HEK293 (cell line): ENCODE results near the gene RANGAP1.
A peak's percentile ranks its signal among the peaks of the same experiment; 100 is the strongest.

ENCODE experiments used
- CTCF ChIA-PET: fragments of 350-600 bp; formaldehyde crosslinking; extraction: SDS; loops from one replicate; lab custom pipeline; 2021; ENCODE audit warnings: antibody characterized with exemption; lab: Yijun Ruan, JAX
- POLR2A ChIA-PET: fragments of 300-600 bp; formaldehyde crosslinking; extraction: SDS; loops from one replicate; lab custom pipeline; 2020; ENCODE audit warnings: antibody characterized with exemption, inconsistent platforms; lab: Yijun Ruan, JAX
- H3K27ac ChIP-seq: fragments of 200-500 bp; sonication (Bioruptor generic); 2 replicates; pipeline ENCODE4 v1.5.1; 2014; ENCODE audit warnings: low read depth, low read length, control low read depth, inconsistent platforms; ENCODE audit errors: extremely low read depth
- H3K36me3 ChIP-seq, 2 experiments: fragments of 200-500 bp in 1 of 2; sonication (Bioruptor generic) in 1 of 2; 1 replicate in 1 of 2; 2 replicates in 1 of 2; pipeline ENCODE4 v1.5.1; 2014 to 2017; ENCODE audit warnings: inconsistent platforms in 2 of 2, low read length in 2 of 2; ENCODE audit not compliant: control insufficient read depth in 2 of 2, insufficient read depth in 1 of 2
- H3K4me1 ChIP-seq: fragments of 200-500 bp; sonication (Bioruptor generic); 2 replicates; pipeline ENCODE4 v1.5.1; 2014; ENCODE audit warnings: mild to moderate bottlenecking, low read length, inconsistent platforms; ENCODE audit not compliant: control insufficient read depth, insufficient read depth
- H3K4me3 ChIP-seq: 2 replicates; pipeline ENCODE4 v1.5.1; 2011; ENCODE audit warnings: low read depth, mild to moderate bottlenecking, control low read depth, low read length, moderate library complexity
- H3K9me3 ChIP-seq: fragments of 200-500 bp; sonication (Bioruptor generic); 2 replicates; pipeline ENCODE4 v1.5.1; 2014; ENCODE audit warnings: low read depth, low read length, inconsistent platforms; ENCODE audit not compliant: control insufficient read depth, insufficient read depth
- BCL11B ChIP-seq: fragments of 450-650 bp; formaldehyde crosslinking; IDR thresholded peaks from 2 replicates; pipeline ENCODE4 v1.5.1; 2016; ENCODE audit warnings: low read depth, missing biosample characterization, missing genetic modification characterization
- GLIS2 ChIP-seq: fragments of 450-650 bp; formaldehyde crosslinking; IDR thresholded peaks from 2 replicates; pipeline ENCODE4 v1.5.1; 2016; ENCODE audit warnings: missing biosample characterization, missing genetic modification characterization
- KLF1 ChIP-seq: fragments of 450-650 bp; formaldehyde crosslinking; IDR thresholded peaks from 2 replicates; pipeline ENCODE4 v1.5.1; 2016; ENCODE audit warnings: missing biosample characterization, missing genetic modification characterization
- KLF16 ChIP-seq: fragments of 450-650 bp; formaldehyde crosslinking; IDR thresholded peaks from 2 replicates; pipeline ENCODE4 v1.5.1; 2017; ENCODE audit warnings: missing biosample characterization, missing genetic modification characterization
- SP2 ChIP-seq: fragments of 450-650 bp; formaldehyde crosslinking; IDR thresholded peaks from 2 replicates; pipeline ENCODE4 v1.5.1; 2016; ENCODE audit warnings: missing biosample characterization, missing genetic modification characterization
- TCF7L2 ChIP-seq: IDR thresholded peaks from 2 replicates; pipeline ENCODE4 v1.6.1; 2011; ENCODE audit warnings: low read depth, mild to moderate bottlenecking, inconsistent platforms, low read length, moderate library complexity, borderline replicate concordance
- ZBTB20 ChIP-seq: fragments of 450-650 bp; formaldehyde crosslinking; IDR thresholded peaks from 2 replicates; pipeline ENCODE4 v1.5.1; 2016; ENCODE audit warnings: missing biosample characterization, missing genetic modification characterization
- ZFP37 ChIP-seq: fragments of 450-650 bp; formaldehyde crosslinking; IDR thresholded peaks from 2 replicates; pipeline ENCODE4 v1.5.1; 2016; ENCODE audit warnings: missing biosample characterization, missing genetic modification characterization
- ZFP41 ChIP-seq: fragments of 450-650 bp; formaldehyde crosslinking; IDR thresholded peaks from 2 replicates; pipeline ENCODE4 v1.5.1; 2016; ENCODE audit warnings: missing biosample characterization, missing genetic modification characterization, borderline replicate concordance
- ZIC2 ChIP-seq: fragments of 450-650 bp; formaldehyde crosslinking; IDR thresholded peaks from 2 replicates; pipeline ENCODE4 v1.5.1; 2016; ENCODE audit warnings: missing biosample characterization, missing genetic modification characterization
- ZNF121 ChIP-seq: fragments of 450-650 bp; formaldehyde crosslinking; IDR thresholded peaks from 2 replicates; pipeline ENCODE4 v1.5.1; 2016; ENCODE audit warnings: missing biosample characterization, missing genetic modification characterization
- ZNF146 ChIP-seq: fragments of 450-650 bp; formaldehyde crosslinking; IDR thresholded peaks from 2 replicates; pipeline ENCODE4 v1.5.1; 2016; ENCODE audit warnings: missing biosample characterization, missing genetic modification characterization
- ZNF324 ChIP-seq: fragments of 450-650 bp; formaldehyde crosslinking; IDR thresholded peaks from 2 replicates; pipeline ENCODE4 v1.5.1; 2016; ENCODE audit warnings: missing biosample characterization, missing genetic modification characterization
- ZNF423 ChIP-seq: fragments of 450-650 bp; formaldehyde crosslinking; IDR thresholded peaks from 2 replicates; pipeline ENCODE4 v1.5.1; 2016; ENCODE audit warnings: missing biosample characterization, missing genetic modification characterization
- ZNF426 ChIP-seq: fragments of 450-650 bp; formaldehyde crosslinking; IDR thresholded peaks from 2 replicates; pipeline ENCODE4 v1.5.1; 2017; ENCODE audit warnings: missing biosample characterization, missing genetic modification characterization, mild to moderate bottlenecking, inconsistent platforms, moderate library complexity
- ZNF624 ChIP-seq: fragments of 450-650 bp; formaldehyde crosslinking; IDR thresholded peaks from 2 replicates; pipeline ENCODE4 v1.5.1; 2017; ENCODE audit warnings: missing biosample characterization, missing genetic modification characterization
- ZNF837 ChIP-seq: fragments of 450-650 bp; formaldehyde crosslinking; IDR thresholded peaks from 2 replicates; pipeline ENCODE4 v1.5.1; 2016; ENCODE audit warnings: missing biosample characterization, missing genetic modification characterization
- TF ChIP-seq, protein P1 (sequence below): fragments of 450-650 bp; formaldehyde crosslinking; IDR thresholded peaks from 2 replicates; pipeline ENCODE4 v1.5.1; 2016; ENCODE audit warnings: missing biosample characterization, missing genetic modification characterization
- TF ChIP-seq, protein P2 (sequence below): fragments of 450-650 bp; formaldehyde crosslinking; IDR thresholded peaks from 2 replicates; pipeline ENCODE4 v1.5.1; 2016; ENCODE audit warnings: missing biosample characterization, missing genetic modification characterization
- TF ChIP-seq, protein P3 (sequence below): fragments of 450-650 bp; formaldehyde crosslinking; IDR thresholded peaks from 2 replicates; pipeline ENCODE4 v1.5.1; 2016; ENCODE audit warnings: missing biosample characterization, missing genetic modification characterization
- TF ChIP-seq, protein P4 (sequence below): fragments of 450-650 bp; formaldehyde crosslinking; IDR thresholded peaks from 2 replicates; pipeline ENCODE4 v1.5.1; 2016; ENCODE audit warnings: missing biosample characterization, missing genetic modification characterization
- TF ChIP-seq, protein P5 (sequence below): fragments of 450-650 bp; formaldehyde crosslinking; IDR thresholded peaks from 2 replicates; pipeline ENCODE4 v1.5.1; 2016; ENCODE audit warnings: missing biosample characterization, missing genetic modification characterization

Gene RANGAP1

GRCh38 chr22:41242396-41243117 is 43.4 kb downstream of the RANGAP1 start:
- POLR2A ChIA-PET = interaction anchor here (1.8 kb wide), 1 partner anchor 15 kb away, joined by 6 read pairs; no protein-coding TSS in a partner anchor
- Histone ChIP-seq H3K9me3 (no peaks in the 10 kb centered on the region), H3K36me3 (peaks cover 7 to 24% of the 10 kb centered on the region in 2 experiments; a peak in 2 of 3 replicates), H3K27ac (no peak overlapping the region), H3K4me1 (no peaks in the 10 kb centered on the region), H3K4me3 (no peak overlapping the region)
- TF ChIP-seq, protein P1, sequence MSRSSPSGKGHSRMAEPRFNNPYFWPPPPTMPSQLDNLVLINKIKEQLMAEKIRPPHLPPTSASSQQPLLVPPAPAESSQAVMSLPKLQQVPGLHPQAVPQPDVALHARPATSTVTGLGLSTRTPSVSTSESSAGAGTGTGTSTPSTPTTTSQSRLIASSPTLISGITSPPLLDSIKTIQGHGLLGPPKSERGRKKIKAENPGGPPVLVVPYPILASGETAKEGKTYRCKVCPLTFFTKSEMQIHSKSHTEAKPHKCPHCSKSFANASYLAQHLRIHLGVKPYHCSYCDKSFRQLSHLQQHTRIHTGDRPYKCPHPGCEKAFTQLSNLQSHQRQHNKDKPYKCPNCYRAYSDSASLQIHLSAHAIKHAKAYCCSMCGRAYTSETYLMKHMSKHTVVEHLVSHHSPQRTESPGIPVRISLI = peak; percentile 24; the same call in 1 of the 2 replicates
- TF ChIP-seq ZNF624 = no peak
- peak; percentile 98 for TF ChIP-seq ZNF121 (tag by site-specific recombination)
- TF ChIP-seq ZNF423 (tag by site-specific recombination) = no peak
- TF ChIP-seq, protein P2, sequence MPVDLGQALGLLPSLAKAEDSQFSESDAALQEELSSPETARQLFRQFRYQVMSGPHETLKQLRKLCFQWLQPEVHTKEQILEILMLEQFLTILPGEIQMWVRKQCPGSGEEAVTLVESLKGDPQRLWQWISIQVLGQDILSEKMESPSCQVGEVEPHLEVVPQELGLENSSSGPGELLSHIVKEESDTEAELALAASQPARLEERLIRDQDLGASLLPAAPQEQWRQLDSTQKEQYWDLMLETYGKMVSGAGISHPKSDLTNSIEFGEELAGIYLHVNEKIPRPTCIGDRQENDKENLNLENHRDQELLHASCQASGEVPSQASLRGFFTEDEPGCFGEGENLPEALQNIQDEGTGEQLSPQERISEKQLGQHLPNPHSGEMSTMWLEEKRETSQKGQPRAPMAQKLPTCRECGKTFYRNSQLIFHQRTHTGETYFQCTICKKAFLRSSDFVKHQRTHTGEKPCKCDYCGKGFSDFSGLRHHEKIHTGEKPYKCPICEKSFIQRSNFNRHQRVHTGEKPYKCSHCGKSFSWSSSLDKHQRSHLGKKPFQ = peak; percentile 33; the same call in 1 of the 2 replicates
- TF ChIP-seq, protein P3, sequence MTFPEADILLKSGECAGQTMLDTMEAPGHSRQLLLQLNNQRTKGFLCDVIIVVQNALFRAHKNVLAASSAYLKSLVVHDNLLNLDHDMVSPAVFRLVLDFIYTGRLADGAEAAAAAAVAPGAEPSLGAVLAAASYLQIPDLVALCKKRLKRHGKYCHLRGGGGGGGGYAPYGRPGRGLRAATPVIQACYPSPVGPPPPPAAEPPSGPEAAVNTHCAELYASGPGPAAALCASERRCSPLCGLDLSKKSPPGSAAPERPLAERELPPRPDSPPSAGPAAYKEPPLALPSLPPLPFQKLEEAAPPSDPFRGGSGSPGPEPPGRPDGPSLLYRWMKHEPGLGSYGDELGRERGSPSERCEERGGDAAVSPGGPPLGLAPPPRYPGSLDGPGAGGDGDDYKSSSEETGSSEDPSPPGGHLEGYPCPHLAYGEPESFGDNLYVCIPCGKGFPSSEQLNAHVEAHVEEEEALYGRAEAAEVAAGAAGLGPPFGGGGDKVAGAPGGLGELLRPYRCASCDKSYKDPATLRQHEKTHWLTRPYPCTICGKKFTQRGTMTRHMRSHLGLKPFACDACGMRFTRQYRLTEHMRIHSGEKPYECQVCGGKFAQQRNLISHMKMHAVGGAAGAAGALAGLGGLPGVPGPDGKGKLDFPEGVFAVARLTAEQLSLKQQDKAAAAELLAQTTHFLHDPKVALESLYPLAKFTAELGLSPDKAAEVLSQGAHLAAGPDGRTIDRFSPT (tag by site-specific recombination) = 0 out of 2 replicates have a peak, but pooled peaks have one; percentile 21
- TF ChIP-seq ZNF837 = no peak
- CTCF ChIA-PET = interaction anchor here (0.6 to 3.6 kb wide), 2 partner anchors 320 to 543 kb away, joined by 4 to 14 read pairs; no protein-coding TSS in a partner anchor

- no peaks in the 10 kb centered on the region for H3K9me3 ChIP-seq
- no peak overlapping the region for H3K4me3 ChIP-seq
- no peak overlapping the region for H3K27ac ChIP-seq
- POLR2A ChIA-PET = no interaction called here
- CTCF ChIA-PET = no interaction called here
- H3K36me3 ChIP-seq = peaks cover 0 to 13% of the 10 kb centered on the region in 2 experiments; a peak in 2 of 3 replicates
- no peaks in the 10 kb centered on the region for H3K4me1 ChIP-seq
- TF ChIP-seq ZBTB20 = peak; percentile 31; the same call in 1 of the 2 replicates
- TF ChIP-seq KLF1 (tag by site-specific recombination) = 0 out of 2 replicates have a peak, but pooled peaks have one; percentile 16
- TF ChIP-seq ZNF146 (tag by site-specific recombination) = peak; percentile 99
- TF ChIP-seq, protein P4, sequence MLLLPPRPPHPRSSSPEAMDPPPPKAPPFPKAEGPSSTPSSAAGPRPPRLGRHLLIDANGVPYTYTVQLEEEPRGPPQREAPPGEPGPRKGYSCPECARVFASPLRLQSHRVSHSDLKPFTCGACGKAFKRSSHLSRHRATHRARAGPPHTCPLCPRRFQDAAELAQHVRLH (tag by site-specific recombination) = no peak
Observed at GRCh38 chr22:41241133-41241676, 44.8 kb downstream of the RANGAP1 start.

GRCh38 chr22:41240377-41241132 is 45.4 kb downstream of the RANGAP1 start, which contains the start of gene CHADL:
Gene CHADL (minus strand): TSS chr22:41240931. CDS start chr22:41240881, 50 bp downstream.
- ChIA-PET POLR2A (no interaction called here), CTCF (no interaction called here)
- H3K4me1 ChIP-seq = peaks cover 3% of the 10 kb centered on the region; the same call in 1 of the 2 replicates
- peaks cover 0 to 6% of the 10 kb centered on the region in 2 experiments; a peak in 2 of 3 replicates for H3K36me3 ChIP-seq
- no peak within 1 kb of the TSS for H3K27ac ChIP-seq
- H3K9me3 ChIP-seq = no peaks in the 10 kb centered on the region
- H3K4me3 ChIP-seq = no peak within 1 kb of the TSS
- TF ChIP-seq TCF7L2 = no peak
- no peak for TF ChIP-seq ZNF426
- no peak for TF ChIP-seq ZFP41
- TF ChIP-seq ZNF324 = no peak
- TF ChIP-seq SP2 = 0 out of 2 replicates have a peak, but pooled peaks have one; percentile 25
- peak; percentile 42; the same call in 1 of the 2 replicates for TF ChIP-seq GLIS2 (tag by site-specific recombination)
- TF ChIP-seq KLF16 (tag by site-specific recombination) = no peak
- peak; percentile 78 for TF ChIP-seq ZIC2 (tag by site-specific recombination)
- TF ChIP-seq BCL11B (tag by site-specific recombination) = no peak
- TF ChIP-seq, protein P5, sequence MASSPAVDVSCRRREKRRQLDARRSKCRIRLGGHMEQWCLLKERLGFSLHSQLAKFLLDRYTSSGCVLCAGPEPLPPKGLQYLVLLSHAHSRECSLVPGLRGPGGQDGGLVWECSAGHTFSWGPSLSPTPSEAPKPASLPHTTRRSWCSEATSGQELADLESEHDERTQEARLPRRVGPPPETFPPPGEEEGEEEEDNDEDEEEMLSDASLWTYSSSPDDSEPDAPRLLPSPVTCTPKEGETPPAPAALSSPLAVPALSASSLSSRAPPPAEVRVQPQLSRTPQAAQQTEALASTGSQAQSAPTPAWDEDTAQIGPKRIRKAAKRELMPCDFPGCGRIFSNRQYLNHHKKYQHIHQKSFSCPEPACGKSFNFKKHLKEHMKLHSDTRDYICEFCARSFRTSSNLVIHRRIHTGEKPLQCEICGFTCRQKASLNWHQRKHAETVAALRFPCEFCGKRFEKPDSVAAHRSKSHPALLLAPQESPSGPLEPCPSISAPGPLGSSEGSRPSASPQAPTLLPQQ (tag by site-specific recombination) = no peak
- no peak for TF ChIP-seq ZFP37 (tag by site-specific recombination)
